Measurements from ENCODE around the gene MT2A.
"Not testable (repeated sequence)": the region's sequence is repeated elsewhere in the genome, so short reads cannot be mapped to it uniquely, and the experiment has no call there.

The MT2A gene

DNA sequence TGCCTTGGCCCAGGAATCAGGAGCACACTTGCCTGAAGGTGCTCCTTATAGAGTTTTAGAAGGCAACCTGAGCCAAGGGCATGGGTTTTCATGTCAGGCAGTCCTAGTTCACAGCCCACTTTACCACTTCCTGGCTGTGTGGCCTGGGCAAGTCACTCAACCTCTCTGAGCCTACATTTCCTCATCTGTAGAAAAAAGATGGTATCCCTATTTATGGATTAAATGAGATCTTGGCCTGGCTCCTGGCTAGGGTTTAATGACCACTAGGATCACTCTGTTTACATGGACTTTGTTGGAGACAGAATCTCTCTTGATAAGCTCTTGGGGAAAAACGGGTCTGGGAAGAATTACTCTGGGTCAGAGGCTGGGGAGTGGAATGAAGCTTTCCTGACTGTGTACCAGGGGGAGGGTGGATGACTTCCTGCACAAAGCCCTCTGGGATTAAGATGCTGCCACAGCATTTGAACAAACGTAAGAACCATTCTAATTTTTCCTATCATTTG, 2.3 kb downstream of the MT2A start:
- no peak overlapping the region for H3K27ac ChIP-seq (ENCODE audit: low read depth, low read length)
- H3K4me3 ChIP-seq (ENCODE audit: low read depth, low read length) = no peak overlapping the region
- H3K27me3 ChIP-seq (ENCODE audit: control insufficient read depth, insufficient read depth, low read length) = peaks cover 63% of the 10 kb centered on the region
- H3K4me1 ChIP-seq (ENCODE audit: control insufficient read depth, insufficient read depth, low read length) = peaks cover 36% of the 10 kb centered on the region
- no peaks in the 10 kb centered on the region for H3K36me3 ChIP-seq (ENCODE audit: control insufficient read depth, insufficient read depth, low read length)
- H3K9me3 ChIP-seq (ENCODE audit: control insufficient read depth, insufficient read depth, low read depth, low read length) = no peaks in the 10 kb centered on the region
- H3K9ac ChIP-seq (ENCODE audit: low read length) = no peak overlapping the region

DNA sequence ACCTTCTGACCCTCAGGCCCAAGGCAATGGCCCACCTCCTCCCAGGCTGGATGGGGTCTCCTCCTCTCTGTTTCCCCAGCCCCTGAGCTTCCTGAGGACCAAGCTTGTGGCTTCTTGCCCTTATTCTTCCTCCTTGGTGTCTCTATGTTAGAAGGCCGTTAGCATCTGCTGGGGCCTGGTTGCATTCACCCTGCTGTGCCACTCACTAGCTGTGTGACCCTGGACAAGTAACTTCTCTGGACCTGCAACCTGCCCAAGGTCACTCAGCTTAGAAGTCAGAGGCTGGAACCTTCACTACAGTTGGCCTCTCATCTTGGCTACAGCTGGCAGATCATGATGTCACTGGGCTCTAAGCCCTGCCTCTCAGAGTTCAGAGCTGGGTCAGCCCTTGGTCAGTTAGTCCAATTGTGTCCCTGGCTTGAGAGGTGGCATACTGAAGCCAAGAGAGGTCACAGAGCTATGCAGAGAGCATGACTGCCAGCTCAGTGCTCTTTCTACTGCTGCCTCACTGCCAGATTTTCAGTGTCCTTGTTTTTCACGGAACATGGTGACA, 3.0 kb downstream of the MT2A start:
- Histone ChIP-seq H3K4me3 (ENCODE audit: low read depth, low read length) (no peak overlapping the region), H3K4me1 (ENCODE audit: control insufficient read depth, insufficient read depth, low read length) (peaks cover 36% of the 10 kb centered on the region), H3K27me3 (ENCODE audit: control insufficient read depth, insufficient read depth, low read length) (peaks cover 67% of the 10 kb centered on the region), H3K9me3 (ENCODE audit: control insufficient read depth, insufficient read depth, low read depth, low read length) (no peaks in the 10 kb centered on the region), H3K36me3 (ENCODE audit: control insufficient read depth, insufficient read depth, low read length) (no peaks in the 10 kb centered on the region), H3K9ac (ENCODE audit: low read length) (no peak overlapping the region), H3K27ac (ENCODE audit: low read depth, low read length) (no peak overlapping the region)

DNA sequence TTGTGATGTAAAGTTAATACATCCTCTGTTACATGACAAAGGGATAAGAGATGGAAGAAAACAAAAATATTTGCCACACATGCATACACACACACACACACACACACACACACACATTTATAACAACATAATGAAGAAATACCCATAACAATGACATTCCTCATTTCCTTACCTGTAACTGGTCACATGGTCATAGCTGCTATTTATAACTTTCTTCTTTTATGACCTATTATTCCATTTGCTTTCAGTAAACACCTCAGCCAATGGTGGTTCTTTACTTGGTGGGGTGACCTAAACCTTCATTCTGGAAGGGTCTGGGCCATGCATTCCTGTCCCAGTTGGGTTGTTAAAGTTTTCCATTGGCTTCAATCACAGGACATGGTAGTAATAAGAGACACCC, 5.3 kb downstream of the MT2A start:
- Histone ChIP-seq H3K9me3 (ENCODE audit: control insufficient read depth, insufficient read depth, low read depth, low read length) (no peaks in the 10 kb centered on the region), H3K4me1 (ENCODE audit: control insufficient read depth, insufficient read depth, low read length) (peaks cover 34% of the 10 kb centered on the region), H3K27ac (ENCODE audit: low read depth, low read length) (no peak overlapping the region), H3K27me3 (ENCODE audit: control insufficient read depth, insufficient read depth, low read length) (peaks cover 76% of the 10 kb centered on the region), H3K36me3 (ENCODE audit: control insufficient read depth, insufficient read depth, low read length) (no peaks in the 10 kb centered on the region), H3K4me3 (ENCODE audit: low read depth, low read length) (no peak overlapping the region), H3K9ac (ENCODE audit: low read length) (no peak overlapping the region)

DNA sequence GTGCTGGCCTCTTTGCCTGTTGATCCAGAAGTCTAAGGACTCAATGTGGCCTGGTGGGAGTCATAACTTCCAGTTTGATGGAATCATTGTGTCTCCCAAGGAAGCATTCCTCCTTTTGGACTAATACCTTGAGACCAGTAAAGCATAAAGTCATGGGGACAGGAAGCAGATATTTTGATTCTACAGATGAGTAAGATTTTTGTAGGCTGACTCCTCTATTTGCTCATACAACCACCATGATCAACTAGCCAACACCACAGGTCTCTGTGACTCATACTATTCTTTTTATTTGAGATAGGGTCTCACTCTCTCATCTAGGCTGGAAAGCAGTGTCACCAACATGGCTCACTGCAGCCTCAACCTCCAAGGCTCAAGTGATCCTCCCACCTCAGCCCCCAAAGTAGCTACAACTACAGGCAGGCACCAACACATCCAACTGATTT, 6.2 kb downstream of the MT2A start:
- Histone ChIP-seq H3K27me3 (ENCODE audit: control insufficient read depth, insufficient read depth, low read length) (peaks cover 76% of the 10 kb centered on the region), H3K9me3 (ENCODE audit: control insufficient read depth, insufficient read depth, low read depth, low read length) (no peaks in the 10 kb centered on the region), H3K4me3 (ENCODE audit: low read depth, low read length) (no peak overlapping the region), H3K36me3 (ENCODE audit: control insufficient read depth, insufficient read depth, low read length) (no peaks in the 10 kb centered on the region), H3K4me1 (ENCODE audit: control insufficient read depth, insufficient read depth, low read length) (peaks cover 25% of the 10 kb centered on the region), H3K9ac (ENCODE audit: low read length) (no peak overlapping the region), H3K27ac (ENCODE audit: low read depth, low read length) (no peak overlapping the region)

DNA sequence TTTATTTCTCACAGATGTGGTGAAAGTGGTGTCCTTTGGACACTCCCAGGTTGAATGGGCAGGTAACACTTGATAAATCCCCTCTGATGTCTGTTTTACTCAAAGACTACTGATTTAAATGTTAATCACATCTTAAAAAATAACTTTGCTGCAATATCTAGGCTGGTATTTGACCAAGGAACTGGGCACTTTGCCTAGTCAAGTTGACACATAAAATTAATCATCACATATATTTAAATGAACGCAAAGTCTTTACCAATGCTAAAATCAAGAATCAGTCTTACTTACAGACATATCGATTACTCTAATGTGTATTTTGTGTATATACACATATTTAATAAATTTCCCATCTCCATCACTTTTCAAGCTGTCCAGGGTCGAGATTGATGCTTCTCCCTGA, 7.0 kb downstream of the MT2A start:
- Histone ChIP-seq H3K27me3 (ENCODE audit: control insufficient read depth, insufficient read depth, low read length) (peaks cover 75% of the 10 kb centered on the region), H3K9ac (ENCODE audit: low read length) (no peak overlapping the region), H3K4me1 (ENCODE audit: control insufficient read depth, insufficient read depth, low read length) (peaks cover 17% of the 10 kb centered on the region), H3K4me3 (ENCODE audit: low read depth, low read length) (no peak overlapping the region), H3K9me3 (ENCODE audit: control insufficient read depth, insufficient read depth, low read depth, low read length) (no peaks in the 10 kb centered on the region), H3K27ac (ENCODE audit: low read depth, low read length) (no peak overlapping the region), H3K36me3 (ENCODE audit: control insufficient read depth, insufficient read depth, low read length) (no peaks in the 10 kb centered on the region)

DNA sequence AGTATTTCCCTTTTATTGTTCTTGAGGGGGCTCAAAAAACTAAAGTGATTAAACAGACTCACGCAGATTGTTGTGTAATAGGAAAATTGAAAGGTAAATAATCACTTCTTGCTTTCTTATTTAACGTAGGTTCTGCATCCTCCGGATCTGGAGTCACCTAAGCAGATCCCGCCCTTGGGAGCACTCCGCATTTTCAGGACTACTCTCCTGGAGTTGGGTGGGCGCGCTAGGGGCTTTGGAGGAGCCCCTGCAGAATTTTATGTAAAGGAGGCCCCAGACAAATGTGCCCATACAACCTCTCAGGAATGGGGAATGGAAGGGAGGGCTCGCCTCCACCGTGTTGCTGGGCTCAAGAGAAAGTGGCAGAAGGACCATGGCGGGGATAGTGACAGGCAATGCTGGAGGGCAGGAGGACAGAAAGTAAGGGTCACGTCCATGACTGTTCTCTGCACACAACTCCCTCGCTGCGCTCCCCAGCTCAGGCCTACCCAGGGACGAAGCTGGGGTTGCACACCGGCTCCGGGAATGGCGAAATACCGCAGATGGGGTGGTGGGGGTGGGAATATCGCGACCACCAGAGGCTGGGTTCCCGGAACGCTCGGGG, 8.3 kb downstream of the MT2A start:
- peak overlapping the region; percentile 53 for H3K9ac ChIP-seq (ENCODE audit: low read length)
- H3K27me3 ChIP-seq (ENCODE audit: control insufficient read depth, insufficient read depth, low read length) = peaks cover 65% of the 10 kb centered on the region
- no peaks in the 10 kb centered on the region for H3K36me3 ChIP-seq (ENCODE audit: control insufficient read depth, insufficient read depth, low read length)
- peak overlapping the region; percentile 73 for H3K4me3 ChIP-seq (ENCODE audit: low read depth, low read length)
- H3K27ac ChIP-seq (ENCODE audit: low read depth, low read length) = no peak overlapping the region
- H3K4me1 ChIP-seq (ENCODE audit: control insufficient read depth, insufficient read depth, low read length) = peaks cover 22% of the 10 kb centered on the region
- H3K9me3 ChIP-seq (ENCODE audit: control insufficient read depth, insufficient read depth, low read depth, low read length) = no peaks in the 10 kb centered on the region

DNA sequence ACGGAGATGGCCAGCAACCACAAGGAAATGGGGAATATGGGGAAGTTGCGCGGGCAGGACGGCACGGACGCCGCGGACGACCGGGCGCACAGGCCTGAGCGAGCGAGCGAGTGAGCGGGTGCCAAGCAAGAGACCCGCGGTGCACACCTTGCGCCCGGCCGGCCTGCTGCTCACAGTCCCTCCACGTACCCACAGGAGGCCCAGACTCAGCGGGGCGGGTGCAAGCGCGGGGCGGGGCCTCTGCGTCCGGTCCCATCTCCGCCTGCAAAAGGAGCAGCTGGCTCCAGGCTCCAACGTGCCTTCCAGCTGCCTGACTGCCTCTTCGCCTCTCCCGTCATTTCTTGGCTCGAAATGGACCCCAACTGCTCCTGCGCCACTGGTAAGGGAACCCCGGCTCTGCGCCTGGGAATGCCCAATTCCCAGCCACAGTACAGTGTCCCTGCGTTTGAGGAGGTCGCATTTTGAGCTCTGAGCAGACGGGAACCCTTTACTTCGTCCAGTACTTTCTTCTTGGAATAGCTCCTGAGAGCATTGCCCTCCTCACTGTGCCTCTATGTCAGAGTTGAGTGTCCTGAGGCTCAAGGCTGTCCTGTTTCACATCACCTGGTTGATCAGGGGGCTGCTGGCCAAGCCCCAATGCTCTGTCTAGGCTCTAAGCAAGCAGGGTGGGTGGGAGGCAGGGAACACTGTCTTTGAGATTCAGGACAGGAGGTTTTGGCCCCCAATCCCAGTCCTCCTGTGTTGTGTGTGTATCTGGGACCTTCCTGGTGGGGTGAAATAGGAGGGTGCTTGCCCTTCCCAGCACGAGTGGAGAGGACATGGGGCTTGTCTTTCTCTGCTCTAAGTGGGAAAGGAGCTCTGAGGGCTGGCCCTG, 9.1 kb downstream of the MT2A start:
- H3K4me1 ChIP-seq (ENCODE audit: control insufficient read depth, insufficient read depth, low read length) = peaks cover 27% of the 10 kb centered on the region
- H3K4me3 ChIP-seq (ENCODE audit: low read depth, low read length) = peak overlapping the region; percentile 73
- H3K9ac ChIP-seq (ENCODE audit: low read length) = peak overlapping the region; percentile 53
- H3K27ac ChIP-seq (ENCODE audit: low read depth, low read length) = no peak overlapping the region
- no peaks in the 10 kb centered on the region for H3K9me3 ChIP-seq (ENCODE audit: control insufficient read depth, insufficient read depth, low read depth, low read length)
- peaks cover 64% of the 10 kb centered on the region for H3K27me3 ChIP-seq (ENCODE audit: control insufficient read depth, insufficient read depth, low read length)
- H3K36me3 ChIP-seq (ENCODE audit: control insufficient read depth, insufficient read depth, low read length) = no peaks in the 10 kb centered on the region

DNA sequence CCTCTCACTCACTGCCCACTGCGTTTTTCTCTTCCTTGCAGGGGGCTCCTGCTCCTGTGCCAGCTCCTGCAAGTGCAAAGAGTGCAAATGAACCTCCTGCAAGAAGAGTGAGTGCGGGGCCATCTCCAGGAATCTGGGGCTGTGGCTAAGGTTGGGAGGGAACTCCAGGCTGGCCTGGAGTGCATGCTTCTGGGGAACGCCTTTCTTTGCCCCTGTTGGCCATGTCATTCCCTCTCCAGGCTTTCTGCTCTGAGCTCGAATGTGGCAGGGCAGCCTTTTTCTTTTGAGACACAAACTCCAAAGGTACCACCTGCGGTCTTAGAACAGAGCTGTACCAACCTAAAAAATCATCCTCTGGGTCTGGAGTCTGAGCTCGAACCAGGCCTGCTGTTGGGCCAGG, 9.8 kb downstream of the MT2A start:
- Histone ChIP-seq H3K9me3 (ENCODE audit: control insufficient read depth, insufficient read depth, low read depth, low read length) (peaks cover 1% of the 10 kb centered on the region; the same call in 1 of the 2 replicates), H3K36me3 (ENCODE audit: control insufficient read depth, insufficient read depth, low read length) (no peaks in the 10 kb centered on the region), H3K4me3 (ENCODE audit: low read depth, low read length) (no peak overlapping the region), H3K27me3 (ENCODE audit: control insufficient read depth, insufficient read depth, low read length) (peaks cover 71% of the 10 kb centered on the region), H3K9ac (ENCODE audit: low read length) (no peak overlapping the region), H3K27ac (ENCODE audit: low read depth, low read length) (no peak overlapping the region), H3K4me1 (ENCODE audit: control insufficient read depth, insufficient read depth, low read length) (peaks cover 28% of the 10 kb centered on the region)

DNA sequence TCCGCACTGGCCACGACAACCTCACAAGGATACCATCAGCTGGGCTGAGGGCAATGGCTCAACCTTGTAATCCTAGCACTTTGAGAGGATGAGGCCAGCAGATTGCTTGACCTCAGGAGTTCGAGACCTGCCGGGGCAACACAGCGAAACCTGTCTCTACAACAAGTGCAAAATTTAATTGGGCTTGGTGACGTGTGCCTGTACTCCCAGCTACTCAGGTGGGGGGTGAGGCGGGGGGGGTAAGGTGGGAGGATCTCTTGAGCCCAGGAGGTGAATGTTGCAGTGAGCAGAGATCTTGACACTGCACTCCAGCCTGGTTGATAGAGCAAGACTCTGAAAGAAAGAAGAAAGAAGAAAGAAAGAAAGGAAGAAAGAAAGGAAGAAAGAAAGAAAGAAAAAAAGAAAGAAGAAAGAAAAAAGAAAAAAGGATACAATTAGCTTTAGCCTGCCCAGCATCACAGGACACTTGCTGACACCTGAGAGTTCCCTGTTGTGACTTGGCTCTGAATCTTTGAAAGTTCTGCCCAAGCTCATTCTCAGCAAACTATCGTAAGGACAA, 12.0 kb downstream of the MT2A start:
- Histone ChIP-seq H3K9ac (ENCODE audit: low read length) (no peak overlapping the region), H3K4me1 (ENCODE audit: control insufficient read depth, insufficient read depth, low read length) (peaks cover 31% of the 10 kb centered on the region), H3K27ac (ENCODE audit: low read depth, low read length) (no peak overlapping the region), H3K36me3 (ENCODE audit: control insufficient read depth, insufficient read depth, low read length) (no peaks in the 10 kb centered on the region), H3K4me3 (ENCODE audit: low read depth, low read length) (no peak overlapping the region), H3K9me3 (ENCODE audit: control insufficient read depth, insufficient read depth, low read depth, low read length) (peaks cover 4% of the 10 kb centered on the region; the same call in 1 of the 2 replicates), H3K27me3 (ENCODE audit: control insufficient read depth, insufficient read depth, low read length) (peaks cover 76% of the 10 kb centered on the region)

DNA sequence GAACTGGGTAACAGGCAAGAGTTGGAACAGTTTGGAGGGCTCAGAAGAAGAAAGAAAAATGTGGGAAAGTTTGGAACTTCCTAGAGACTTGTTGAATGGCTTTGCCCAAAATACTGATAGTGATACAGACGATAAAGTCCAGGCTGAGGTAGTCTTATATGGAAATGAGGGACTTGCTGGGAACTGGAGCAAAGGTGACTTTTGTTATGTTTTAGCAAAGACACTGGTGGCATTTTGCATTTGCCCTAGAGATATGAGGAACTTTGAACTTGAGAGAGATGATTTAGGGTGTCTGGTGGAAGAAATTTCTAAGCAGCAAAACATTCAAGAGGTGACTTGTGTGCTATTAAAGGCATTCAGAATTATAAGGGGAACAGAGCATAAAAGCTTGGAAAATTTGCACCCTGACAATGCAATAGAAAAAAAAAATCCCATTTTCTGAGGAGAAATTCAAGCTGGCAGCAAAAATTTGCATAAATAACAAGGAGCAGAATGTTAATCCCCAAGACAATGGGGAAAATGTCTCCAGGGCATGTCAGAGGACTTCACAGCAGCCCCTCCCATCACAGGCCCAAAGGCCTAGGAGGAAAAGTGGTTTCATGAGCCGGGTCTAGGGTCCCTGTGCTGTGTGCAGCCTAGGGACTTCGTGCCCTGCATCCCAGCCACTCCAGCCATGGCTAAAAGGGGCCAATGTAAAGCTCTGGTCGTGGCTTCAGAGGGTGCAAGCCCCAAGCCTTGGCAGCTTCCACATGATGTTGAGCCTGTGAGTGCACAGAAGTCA, 13.5 kb downstream of the MT2A start:
- Histone ChIP-seq H3K4me1 (ENCODE audit: control insufficient read depth, insufficient read depth, low read length) (peaks cover 41% of the 10 kb centered on the region), H3K27me3 (ENCODE audit: control insufficient read depth, insufficient read depth, low read length) (peaks cover 81% of the 10 kb centered on the region)
- H3K36me3 ChIP-seq (ENCODE audit: control insufficient read depth, insufficient read depth, low read length); H3K27ac ChIP-seq (ENCODE audit: low read depth, low read length); H3K9me3 ChIP-seq (ENCODE audit: control insufficient read depth, insufficient read depth, low read depth, low read length); H3K9ac ChIP-seq (ENCODE audit: low read length); H3K4me3 ChIP-seq (ENCODE audit: low read depth, low read length): not testable (repeated sequence)

Measured in HUES6 (cell line).